NCI-H2029 treated with DMSO at 0.1 percent for 48 hours (cell line): ENCODE data around the gene ADGRB2.
"Not testable (repeated sequence)": the region's sequence is repeated elsewhere in the genome, so short reads cannot be mapped to it uniquely, and the experiment has no call there.

Experiments
- DNase-seq: peaks from one replicate; lab custom pipeline; 2025; lab: John Stamatoyannopoulos, UW

The ADGRB2 gene

GRCh38 chr1:31725134-31725533, 39.0 kb downstream of the ADGRB2 start:
- DNase-seq = no peak

DNA sequence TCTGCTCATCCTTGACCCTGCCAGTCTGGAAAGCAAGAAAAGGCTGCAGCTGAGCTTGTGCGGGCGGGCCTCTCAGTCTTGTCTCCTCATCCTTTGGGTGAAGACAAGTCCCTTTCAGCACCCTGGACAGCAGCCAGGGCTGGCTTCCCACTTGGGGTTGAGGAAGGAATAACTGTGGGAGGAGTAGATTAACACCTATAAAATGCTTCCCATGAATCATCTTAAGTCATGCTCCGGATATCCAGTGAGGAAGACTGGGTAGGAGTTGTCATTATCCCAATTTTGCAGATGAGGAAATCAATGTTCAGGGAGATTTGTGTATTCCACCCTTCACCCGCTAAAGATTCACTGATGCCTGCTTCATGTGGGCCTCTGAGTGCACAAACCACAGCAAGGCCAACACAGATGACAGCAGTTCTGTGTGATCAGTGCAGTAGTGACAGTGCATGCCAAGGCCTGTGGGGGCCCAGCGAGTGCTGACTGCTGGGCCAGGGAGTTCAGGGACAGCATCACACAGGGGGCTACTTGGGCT, 40.2 kb downstream of the ADGRB2 start:
- no peak for DNase-seq

DNA sequence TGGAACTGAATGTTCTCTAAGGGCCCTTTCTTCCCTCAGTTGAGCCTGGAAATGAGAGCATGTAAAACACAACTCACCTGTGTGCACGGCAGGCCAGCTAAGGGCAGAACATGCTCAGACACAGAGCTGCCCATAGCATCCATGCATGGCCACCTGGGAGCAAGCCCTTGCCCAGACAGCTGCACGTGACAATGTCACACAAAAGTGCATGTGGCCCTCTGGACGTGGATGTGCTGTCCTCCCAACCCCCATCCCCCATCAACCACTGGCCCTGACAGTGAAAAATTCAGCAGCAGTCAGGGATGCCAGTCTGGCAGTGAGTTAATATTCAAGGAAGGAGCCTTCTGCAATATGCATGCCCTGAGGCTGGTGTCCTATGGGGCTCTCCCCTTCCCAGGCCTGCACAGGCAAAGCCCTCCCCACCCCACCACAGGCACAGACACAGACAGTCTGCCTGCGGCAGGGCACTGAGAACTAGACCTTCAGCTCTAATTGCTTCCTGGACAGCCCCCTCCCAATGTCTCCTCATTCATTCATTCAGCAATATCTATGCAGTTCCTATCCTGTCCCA, 45.7 kb downstream of the ADGRB2 start:
- no peak for DNase-seq

DNA sequence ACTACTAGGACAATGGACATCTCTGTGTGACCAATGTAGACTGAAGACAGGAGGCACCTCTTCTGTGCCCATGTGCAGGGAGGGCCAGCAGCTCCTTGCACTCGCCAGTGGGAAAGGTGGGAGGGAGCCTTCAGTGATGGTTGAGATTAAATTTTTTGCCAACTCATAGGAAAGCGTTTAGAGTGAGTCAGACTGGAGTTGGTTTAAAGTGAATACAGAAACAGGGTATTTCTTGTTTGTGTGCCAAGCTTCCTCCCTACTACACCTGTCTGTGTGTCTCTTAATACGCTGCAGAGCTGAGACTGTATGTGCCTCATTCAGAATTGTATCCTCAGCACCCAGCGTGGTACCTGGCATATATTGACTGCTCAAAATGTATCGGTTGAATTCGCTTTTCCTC, 46.8 kb downstream of the ADGRB2 start:
- no peak for DNase-seq

DNA sequence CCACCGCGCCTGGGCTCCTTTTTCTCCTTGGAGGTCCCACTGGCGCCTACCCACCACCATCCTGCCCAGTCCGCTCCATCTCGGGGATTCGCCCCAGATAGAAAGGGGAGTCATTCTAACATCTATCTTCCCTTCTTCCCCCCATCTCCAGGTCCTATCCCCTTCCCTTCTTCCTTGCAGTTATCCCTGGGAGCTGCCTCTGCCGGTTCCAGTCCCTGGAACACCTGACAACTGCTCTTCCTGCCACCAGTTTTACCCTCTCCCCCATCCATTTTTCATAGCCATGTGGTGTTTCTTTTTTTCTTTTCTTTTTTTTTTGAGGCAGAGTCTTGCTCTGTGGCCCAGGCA, 48.3 kb downstream of the ADGRB2 start:
- no peak for DNase-seq

DNA sequence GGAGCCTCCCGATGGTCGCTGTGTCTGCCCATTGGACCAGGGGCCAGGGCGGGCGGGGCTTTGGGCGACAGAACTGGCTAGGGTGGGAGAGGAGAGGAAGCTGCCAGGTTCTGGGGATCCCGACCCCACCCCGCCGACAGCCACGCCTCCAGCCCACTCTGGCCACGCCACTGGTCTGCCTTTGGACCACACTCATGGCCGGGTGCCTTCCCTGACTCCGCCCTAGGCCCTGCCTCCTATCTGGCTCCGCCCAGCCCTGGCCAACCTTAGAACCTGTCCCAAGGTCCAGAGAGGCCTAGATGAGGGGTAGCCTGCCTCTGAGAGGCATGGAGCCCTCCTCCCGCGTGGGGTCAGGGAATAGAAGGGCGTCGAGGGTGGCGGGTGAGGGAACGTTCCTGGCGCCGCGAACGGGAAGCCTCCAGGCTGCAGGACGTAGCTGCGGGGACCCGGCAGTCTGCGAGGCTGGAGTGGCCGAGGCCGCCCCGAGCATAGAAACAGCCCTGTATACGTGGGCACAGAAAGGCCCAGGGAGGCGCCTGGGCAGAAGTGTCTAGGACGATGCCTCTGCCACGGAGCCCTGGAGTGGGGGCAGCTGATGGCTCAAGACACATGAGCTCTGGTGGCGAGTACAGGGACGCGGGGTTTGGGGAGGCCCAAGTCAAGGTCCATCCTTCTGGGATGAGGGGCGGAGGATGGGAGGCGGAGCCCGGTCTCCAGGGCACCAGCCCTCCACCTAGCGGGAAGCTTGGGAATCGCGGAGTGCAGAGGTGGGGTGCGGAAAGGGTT, 48.9 kb downstream of the ADGRB2 start:
- DNase-seq = peak; percentile 42

GRCh38 chr1:31714442-31715086, 49.6 kb downstream of the ADGRB2 start:
- no peak for DNase-seq

DNA sequence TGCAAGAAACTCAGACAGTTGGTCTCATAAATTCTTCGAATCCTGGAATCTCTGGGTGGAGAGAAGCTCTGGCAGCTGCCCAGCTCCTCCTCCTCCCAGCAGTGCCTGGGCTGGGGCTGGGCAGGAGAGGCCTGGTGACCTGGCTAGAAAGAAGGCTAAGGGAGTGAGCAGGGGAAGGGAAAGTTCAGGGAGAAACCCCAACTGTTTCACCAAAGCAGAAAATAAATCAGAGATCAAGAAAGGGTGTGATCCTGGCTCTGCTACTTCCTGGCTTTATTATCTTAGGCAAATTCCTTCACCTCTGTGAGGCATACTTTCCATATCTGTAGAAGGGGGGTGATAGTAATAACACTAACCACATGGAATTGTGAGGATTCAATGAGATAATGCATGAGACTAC, 51.5 kb downstream of the ADGRB2 start:
- no peak for DNase-seq

DNA sequence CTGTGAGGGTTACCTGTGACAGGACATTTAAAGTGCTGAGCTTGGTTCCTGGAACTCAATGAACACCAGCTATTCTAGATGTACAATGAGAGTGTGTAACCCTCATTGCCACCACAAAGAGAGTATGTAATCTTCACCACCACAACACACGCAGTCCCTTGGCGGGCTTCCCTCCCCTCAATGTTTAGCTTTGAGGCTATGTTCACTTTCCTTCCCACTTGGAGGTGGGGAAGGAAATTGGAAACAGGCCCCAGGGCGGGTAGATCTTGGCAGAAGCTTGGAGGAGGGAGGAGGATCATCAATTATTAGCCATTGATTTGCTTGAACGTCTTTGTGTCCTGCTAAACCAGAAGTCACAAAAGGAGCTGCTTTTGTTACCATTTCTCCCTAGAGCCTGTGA, 52.1 kb downstream of the ADGRB2 start:
- DNase-seq = no peak

DNA sequence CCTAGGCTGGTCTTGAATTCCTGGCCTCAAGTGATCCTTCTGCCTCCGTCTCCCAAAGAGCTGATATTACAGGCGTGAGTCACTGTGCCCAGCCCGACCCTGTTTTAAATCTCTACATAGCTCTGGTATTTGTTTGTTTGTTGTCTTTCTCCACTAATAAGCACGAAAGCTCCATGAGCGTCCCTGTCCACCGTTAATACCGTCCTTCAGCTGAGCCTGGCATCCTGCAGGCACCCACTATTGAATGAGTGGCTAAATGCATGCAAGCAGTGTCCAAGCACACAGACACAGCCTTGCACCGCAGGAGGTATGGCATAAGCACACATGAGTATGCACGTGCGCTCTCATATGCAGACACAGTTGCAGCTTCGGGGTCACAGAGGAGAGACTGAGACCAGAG, 55.8 kb downstream of the ADGRB2 start:
- no peak for DNase-seq

- DNase-seq = no peak
Measured at GRCh38 chr1:31707711-31708110, 56.4 kb downstream of the ADGRB2 start.

DNA sequence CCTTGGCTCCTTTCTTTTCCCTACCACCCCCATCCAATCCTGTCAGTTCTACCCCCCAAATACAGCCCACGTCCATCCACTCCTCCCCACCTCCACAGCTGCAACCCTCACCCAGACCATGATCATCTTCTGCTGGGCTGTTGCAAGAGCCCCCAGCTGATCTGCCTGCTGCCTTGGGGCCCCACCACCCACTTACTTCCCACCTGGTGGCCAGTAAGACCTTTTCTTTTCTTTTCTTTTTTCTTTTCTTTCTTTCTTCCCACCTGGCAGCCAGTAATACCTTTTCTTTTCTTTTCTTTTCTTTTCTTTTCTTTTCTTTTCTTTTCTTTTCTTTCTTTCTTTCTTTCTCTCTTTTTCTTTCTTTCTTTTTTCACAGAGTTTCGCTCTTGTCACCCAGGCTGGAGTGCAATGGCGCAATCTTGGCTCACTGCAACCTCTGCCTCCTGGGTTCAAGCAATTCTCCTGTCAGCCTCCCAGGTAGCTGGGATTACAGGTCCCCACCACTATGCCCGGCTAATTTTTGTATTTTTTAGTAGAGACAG, 57.0 kb downstream of the ADGRB2 start:
- not testable (repeated sequence) for DNase-seq

GRCh38 chr1:31706384-31707058, 57.6 kb downstream of the ADGRB2 start:
- DNase-seq = no peak

DNA sequence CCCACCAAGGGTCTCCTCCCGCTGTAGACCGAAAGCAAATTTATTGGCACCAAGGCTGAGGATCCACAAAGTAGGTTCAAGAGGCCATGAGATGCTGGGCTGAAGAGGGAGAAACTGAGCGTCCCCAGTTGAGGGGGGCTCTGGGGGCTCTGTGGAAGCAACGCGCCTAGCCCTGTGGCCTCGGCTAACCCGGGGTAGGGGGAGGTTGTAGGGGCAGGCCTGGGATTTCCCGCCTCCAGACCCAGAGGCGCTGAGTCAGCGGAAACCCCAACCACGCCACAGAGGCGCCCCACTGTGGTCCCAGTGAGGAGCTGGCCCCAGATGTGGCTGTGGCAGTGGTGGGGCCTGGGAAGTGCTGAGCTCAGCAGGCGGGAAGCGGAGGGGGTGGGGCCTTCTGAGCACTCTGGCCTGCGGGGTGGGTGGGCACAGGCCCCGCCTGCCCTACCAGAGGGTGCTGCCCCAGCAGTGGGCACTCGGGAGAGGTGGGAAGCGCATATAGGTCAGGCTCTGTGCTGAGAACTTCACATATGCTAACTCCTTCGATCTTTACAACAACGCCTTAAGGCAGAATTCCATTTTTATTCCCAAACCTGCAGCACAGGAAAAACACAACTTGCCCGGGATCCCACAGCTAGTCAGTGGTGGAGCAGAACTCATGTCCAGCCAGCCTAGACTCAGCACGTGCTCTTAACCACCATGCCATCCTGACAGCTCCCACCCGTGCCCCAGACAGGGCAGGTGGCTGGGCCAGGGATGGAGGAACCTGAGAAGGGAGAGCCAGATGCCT, 58.9 kb downstream of the ADGRB2 start:
- DNase-seq = no peak

DNA sequence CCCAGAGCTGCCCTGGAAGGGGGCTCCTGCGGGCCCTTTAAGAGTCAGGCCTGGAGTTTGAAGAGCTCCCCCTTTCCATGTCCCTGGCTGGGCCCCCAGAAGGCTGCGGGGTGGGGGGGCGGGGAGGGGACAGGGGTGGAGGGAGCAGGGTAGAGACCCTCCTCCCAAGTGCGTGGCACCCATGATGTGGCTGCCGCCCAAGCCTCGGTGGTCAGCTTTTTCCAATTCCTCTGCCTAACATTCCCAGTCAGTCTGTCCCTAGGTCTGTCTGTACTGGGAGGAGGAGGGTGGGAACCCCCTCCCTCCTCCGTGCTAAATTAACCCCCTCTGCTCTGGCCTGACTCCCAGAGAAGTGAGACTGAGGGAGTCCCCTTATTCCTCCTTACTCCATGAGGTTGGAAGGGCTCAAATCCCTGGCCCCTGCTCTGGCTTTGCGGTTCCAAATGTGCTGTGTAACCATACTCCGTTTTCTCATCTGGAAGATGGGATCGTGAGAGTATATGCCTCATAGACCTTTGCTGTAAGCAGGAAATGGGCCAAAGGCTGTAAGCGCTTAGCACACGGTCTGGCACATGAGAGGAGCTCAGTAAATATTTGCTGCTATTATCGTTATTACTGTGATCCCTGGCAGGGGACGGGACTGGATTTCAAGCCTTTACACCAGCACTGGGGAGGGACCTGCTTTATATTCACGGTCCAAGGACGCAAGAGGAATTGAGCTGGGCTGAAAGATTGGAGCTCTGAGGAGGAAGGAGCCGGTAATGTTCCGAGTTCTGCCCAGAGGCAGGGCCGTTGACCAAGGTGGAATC, 59.7 kb downstream of the ADGRB2 start:
- DNase-seq = peak; percentile 57

DNA sequence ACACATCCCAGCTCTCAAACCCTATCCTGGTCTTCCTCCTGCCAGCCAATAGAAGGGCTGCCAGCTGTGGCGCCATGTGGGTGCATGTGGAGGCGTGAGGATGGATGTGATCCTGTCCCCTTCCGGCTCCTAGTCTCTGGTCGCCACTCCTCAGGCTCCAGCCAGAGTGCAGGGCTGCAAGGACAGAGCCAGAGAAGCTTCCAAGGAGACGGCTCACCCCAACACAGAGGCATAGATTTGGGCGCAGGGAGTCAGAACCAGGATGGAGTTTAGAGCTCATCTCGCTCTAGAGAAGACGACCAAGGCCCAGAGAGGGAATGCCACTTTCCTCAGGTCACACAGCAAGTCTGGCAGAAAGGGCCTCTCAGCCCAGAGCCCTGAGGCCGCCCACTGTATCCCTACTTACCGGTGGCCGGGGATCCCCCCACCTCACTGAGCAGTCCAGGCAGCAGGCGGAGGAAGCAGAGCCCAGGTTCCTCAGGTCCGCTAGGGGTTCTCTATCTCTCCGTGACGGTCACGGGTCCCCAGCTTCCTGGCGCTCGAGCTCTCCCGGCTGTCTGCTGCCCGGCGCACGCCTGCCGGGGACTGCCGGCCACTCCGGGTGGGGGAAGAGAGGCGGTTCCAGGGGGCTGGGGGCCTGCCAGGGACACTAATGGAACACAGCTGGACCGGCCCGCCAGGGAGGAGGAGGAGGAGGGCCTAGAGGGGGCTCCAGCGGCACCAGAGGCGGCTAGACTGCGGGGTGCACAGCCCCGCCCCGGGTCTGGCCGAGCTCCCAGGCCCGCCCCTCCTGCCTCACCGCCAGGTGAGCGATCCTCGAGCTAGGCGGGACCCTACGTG, 60.5 kb downstream of the ADGRB2 start, which contains the start of gene COL16A1:
COL16A1 (minus strand) TSS at position 587 of the 840 bp plus-strand sequence. CDS start 1,824 bp downstream, outside the sequence.
- no peak for DNase-seq

DNA sequence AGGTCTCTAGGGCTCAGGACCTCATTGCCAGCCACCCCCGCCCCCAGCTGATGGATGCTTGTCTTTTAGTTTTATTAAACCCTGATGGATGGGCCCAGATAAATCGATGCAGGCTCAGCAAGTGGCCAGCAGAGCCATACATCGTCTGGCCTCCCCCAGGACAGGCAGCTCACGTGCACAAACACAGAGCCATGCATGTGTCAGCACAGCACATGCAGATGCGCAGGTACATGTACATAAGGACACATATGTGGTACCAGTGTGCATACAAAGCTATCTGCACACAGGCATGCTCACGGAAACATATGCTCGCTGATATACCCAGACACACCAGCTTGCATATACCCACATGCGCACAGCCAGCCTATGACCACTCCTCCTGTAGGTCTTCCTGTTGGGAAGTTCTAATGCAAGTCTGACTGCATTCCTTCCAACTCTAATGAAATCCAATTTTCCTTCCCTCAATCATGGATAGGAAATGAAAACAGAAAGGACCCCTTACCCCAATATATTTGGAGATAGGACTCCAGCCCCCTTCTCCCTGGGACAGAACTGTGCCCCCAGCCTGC, 61.2 kb downstream of the ADGRB2 start:
- DNase-seq = no peak

- DNase-seq = peak; percentile 12
Measured at GRCh38 chr1:31701091-31701736, 62.9 kb downstream of the ADGRB2 start.
